Vagina (tissue), 2 donors: Measurements from ENCODE around the gene CYP3A4. TPM values are rescaled to one million over a fixed set of nuclear protein-coding genes. Genes with fewer than 3 reads are reported as not detected.
"Not testable (repeated sequence)": the region's sequence is repeated elsewhere in the genome, so short reads cannot be mapped to it uniquely, and the experiment has no call there.

Source experiments
- DNase-seq, 2 donors: peaks; one replicate each; pipeline ENCODE4 v3.0.0-alpha.2; 2017; ENCODE audit errors: extremely low spot score in 2 of 2
- H3K27ac ChIP-seq: fragments of 200-600 bp; sonication (generic); one replicate; pipeline ENCODE4 v1.5.1; 2019
- H3K27me3 ChIP-seq: fragments of 200-600 bp; sonication (generic); one replicate; pipeline ENCODE4 v1.5.1; 2019
- H3K36me3 ChIP-seq, 2 donors: fragments of 200-600 bp; sonication (generic); one replicate each; pipeline ENCODE4 v1.5.1; 2017 to 2019
- H3K4me1 ChIP-seq: fragments of 200-600 bp; sonication (generic); one replicate; pipeline ENCODE4 v1.5.1; 2019
- H3K4me3 ChIP-seq, 2 donors: fragments of 200-600 bp; sonication (generic); 1 replicate in 1 of 2; 2 replicates in 1 of 2; pipeline ENCODE4 v1.5.1; 2016 to 2019
- H3K9me3 ChIP-seq: fragments of 200-600 bp; sonication (generic); one replicate; pipeline ENCODE4 v1.5.1; 2019
- CTCF ChIP-seq, 3 experiments: fragments of 450-650 bp in 2 of 3; fragments of 200-600 bp in 1 of 3; sonication (generic) in 1 of 3; IDR thresholded peaks; one replicate each; pipeline ENCODE4 v1.5.1; 2017 to 2019; ENCODE audit warnings: antibody characterized with exemption in 3 of 3, mild to moderate bottlenecking in 2 of 3, moderate library complexity in 2 of 3
- POLR2A ChIP-seq, 2 donors: fragments of 450-650 bp; IDR thresholded peaks; one replicate each; pipeline ENCODE4 v1.6.1; 2017; ENCODE audit warnings: antibody characterized with exemption in 2 of 2, mild to moderate bottlenecking in 2 of 2, moderate library complexity in 2 of 2
- POLR2AphosphoS5 ChIP-seq, 2 donors: sonication (generic); formaldehyde crosslinking; IDR thresholded peaks; one replicate each; pipeline ENCODE4 v1.9.0; 2017; ENCODE audit warnings: antibody characterized with exemption in 2 of 2, mild to moderate bottlenecking in 2 of 2, low read depth in 1 of 2; ENCODE audit not compliant: insufficient read depth in 1 of 2
- intact Hi-C: fragments of 100-400 bp; cut with DNase I; formaldehyde crosslinking; loops from one replicate; pipeline ENCODE4 v1.15.1; 2023
- total RNA-seq: library from RNA; depleted of rRNA; stranded (reverse); fragments of >200 nt; gene quantifications from one replicate; pipeline ENCODE4 v1.2.3, GENCODE V29; 2016

Gene CYP3A4
- total RNA-seq, 1 donor from 2014 or later, result not detected

DNA sequence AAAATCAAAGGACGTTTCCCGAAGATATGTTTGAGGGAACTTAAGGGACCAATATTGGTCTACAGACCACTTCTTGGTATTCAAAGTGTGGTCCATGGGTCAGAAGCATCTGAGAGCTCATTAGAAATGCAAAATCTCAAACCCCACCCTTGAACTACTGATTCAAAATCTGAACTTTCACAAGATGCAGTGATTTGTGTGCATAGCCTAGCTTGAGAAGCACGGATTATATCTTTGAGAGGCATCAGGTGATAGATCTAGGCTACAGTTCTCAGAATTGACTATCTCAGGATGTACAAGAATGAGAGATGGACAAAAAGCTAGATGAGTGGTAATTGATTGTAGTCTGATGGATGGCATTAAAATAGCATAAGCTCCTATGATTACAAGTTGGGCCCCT lies 19.5 kb downstream of the CYP3A4 start:
- H3K27ac ChIP-seq, result no peak overlapping the region
- H3K9me3 ChIP-seq, result no peaks in the 10 kb centered on the region
- no peak for TF ChIP-seq POLR2A (IDR thresholded peaks at IDR 0.05)
- no peak for TF ChIP-seq POLR2AphosphoS5 (IDR thresholded peaks at IDR 0.05; ENCODE audit: insufficient read depth in 1 of 2, low read depth in 1 of 2)
- TF ChIP-seq CTCF (IDR thresholded peaks at IDR 0.05), result no peak
- no peak overlapping the region for H3K4me3 ChIP-seq
- no peaks in the 10 kb centered on the region for H3K27me3 ChIP-seq
- H3K4me1 ChIP-seq, result no peaks in the 10 kb centered on the region
- intact Hi-C loops, result no loop called here
- no peak for DNase-seq
- H3K36me3 ChIP-seq, result no peaks in the 10 kb centered on the region

DNA sequence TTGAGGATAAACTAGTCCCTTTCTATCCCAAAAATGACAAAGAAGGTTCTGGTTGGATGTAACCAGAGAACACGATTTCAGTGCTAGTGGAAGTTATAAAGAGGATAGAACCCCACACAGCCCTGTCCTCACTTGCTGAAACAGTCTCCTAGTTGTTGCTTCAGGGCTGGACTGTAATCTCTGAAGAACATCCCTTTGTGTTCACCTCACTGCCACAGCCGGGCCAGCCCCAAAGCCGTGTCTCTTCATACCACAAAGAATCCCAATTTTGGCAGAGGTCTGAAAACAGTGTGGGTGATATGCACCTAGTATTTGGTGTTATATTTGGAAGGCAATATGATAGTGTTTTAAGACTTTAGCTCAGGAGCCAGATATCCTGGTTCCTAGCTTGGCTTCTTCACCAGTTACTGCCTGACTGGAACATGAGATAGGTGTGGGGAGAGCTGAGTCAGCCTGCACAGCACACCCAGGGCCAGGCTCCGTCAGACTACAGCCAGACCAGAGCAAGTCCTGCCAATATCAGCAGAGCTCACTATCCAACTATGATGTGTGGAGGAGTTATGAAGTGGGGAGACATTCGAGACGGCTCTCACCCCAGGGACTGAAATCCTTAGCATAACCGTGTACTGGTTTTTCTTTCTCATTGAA lies 21.2 kb downstream of the CYP3A4 start:
- Histone ChIP-seq H3K4me3 (no peak overlapping the region), H3K4me1 (no peaks in the 10 kb centered on the region), H3K27me3 (no peaks in the 10 kb centered on the region), H3K9me3 (no peaks in the 10 kb centered on the region), H3K36me3 (no peaks in the 10 kb centered on the region), H3K27ac (no peak overlapping the region)
- intact Hi-C loops, result no loop called here
- TF ChIP-seq CTCF (IDR thresholded peaks at IDR 0.05) (no peak), POLR2A (IDR thresholded peaks at IDR 0.05) (no peak), POLR2AphosphoS5 (IDR thresholded peaks at IDR 0.05; ENCODE audit: insufficient read depth in 1 of 2, low read depth in 1 of 2) (peak in 1 of 2 donors; percentile 32)
- DNase-seq, result no peak

DNA sequence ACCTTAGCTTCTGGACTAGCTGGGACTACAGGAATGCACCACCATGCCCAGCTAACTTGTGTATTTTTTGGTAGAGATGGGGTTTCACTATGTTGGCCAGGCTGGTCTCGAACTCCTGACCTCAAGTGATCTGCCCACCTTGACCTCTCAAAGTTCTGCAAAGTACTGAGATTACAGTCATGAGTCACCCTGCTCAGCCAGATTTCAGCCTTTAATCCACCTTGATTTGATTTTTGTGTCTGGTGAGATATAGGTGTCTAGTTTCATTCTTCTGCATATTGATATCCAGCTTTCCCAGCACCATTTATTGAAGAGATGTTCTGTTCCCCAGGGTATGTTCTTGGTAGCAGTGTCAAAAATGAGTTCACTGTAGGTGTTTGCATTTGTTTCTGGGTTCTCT lies 28.9 kb downstream of the CYP3A4 start:
- intact Hi-C loops, result no loop called here
- H3K27ac ChIP-seq, result no peak overlapping the region
- H3K4me3 ChIP-seq, result no peak overlapping the region
- DNase-seq, result no peak
- H3K36me3 ChIP-seq, result no peaks in the 10 kb centered on the region
- H3K4me1 ChIP-seq, result no peaks in the 10 kb centered on the region
- H3K9me3 ChIP-seq, result no peaks in the 10 kb centered on the region
- no peaks in the 10 kb centered on the region for H3K27me3 ChIP-seq
- TF ChIP-seq POLR2AphosphoS5 (IDR thresholded peaks at IDR 0.05; ENCODE audit: insufficient read depth in 1 of 2, low read depth in 1 of 2), result no peak
- no peak for TF ChIP-seq CTCF (IDR thresholded peaks at IDR 0.05)
- no peak for TF ChIP-seq POLR2A (IDR thresholded peaks at IDR 0.05)

- TF ChIP-seq POLR2AphosphoS5 (IDR thresholded peaks at IDR 0.05; ENCODE audit: insufficient read depth in 1 of 2, low read depth in 1 of 2) (no peak), CTCF (IDR thresholded peaks at IDR 0.05) (no peak)
- DNase-seq, result no peak
- no peak overlapping the region for H3K4me3 ChIP-seq
- H3K4me1 ChIP-seq, result no peaks in the 10 kb centered on the region
- intact Hi-C loops, result no loop called here
- H3K36me3 ChIP-seq, result no peaks in the 10 kb centered on the region
- H3K9me3 ChIP-seq, result no peaks in the 10 kb centered on the region
- H3K27ac ChIP-seq, result no peak overlapping the region
- no peaks in the 10 kb centered on the region for H3K27me3 ChIP-seq
Measured at GRCh38 chr7:99752356-99752755, 31.6 kb downstream of the CYP3A4 start.

DNA sequence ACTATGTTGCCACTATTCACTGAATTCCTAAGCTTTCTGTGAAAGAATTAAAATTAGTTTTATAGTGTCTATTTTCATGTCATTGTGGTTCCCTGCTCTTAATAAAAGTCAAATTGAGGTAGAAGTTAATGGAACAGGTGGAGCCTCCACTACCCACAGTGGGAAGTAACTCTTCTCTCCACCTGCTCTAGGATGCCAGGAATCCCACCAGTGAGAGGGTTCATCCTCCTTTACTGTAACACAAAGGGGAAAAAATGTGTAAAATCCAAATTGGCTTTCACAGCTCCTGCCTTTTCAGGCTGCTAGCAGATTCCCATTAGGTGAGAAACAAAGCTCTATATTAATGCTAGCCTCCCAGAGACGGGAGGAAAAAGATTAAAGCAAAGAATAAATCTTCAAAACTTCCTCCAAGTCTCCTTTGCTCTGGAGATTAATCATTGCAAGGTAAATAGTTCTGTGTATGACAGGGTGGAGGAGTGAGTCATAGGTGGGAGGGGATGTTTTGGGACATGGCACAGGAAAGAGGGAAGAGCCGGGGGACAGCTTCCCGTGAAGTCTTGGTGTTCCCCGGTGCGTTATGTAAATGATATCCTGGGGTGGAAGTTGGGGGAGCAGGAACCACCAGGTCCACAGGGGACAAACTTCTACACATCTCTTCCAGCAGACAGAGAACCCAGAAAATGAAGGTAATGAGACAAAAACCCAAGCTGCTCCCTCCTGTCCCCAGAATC lies 32.5 kb downstream of the CYP3A4 start:
- H3K4me1 ChIP-seq, intact Hi-C loops, H3K27me3 ChIP-seq, H3K4me3 ChIP-seq, H3K36me3 ChIP-seq, DNase-seq, H3K9me3 ChIP-seq: not testable (repeated sequence)
- peak overlapping the region; percentile 27 for H3K27ac ChIP-seq
